Kidney (tissue), 14 donors: ENCODE measurements around the gene TNRC6C. TPM values are rescaled to one million over a fixed set of nuclear protein-coding genes. Genes with fewer than 3 reads are reported as not detected.

Experiments used
- DNase-seq, 5 donors: peaks; one replicate each; pipeline ENCODE4 v3.0.0-alpha.2; 2013 to 2020
- FAIRE-seq: peaks from 2 replicates; lab custom pipeline; 2012; peaks lifted over from hg19 to GRCh38; lab: Jason Lieb, UNC
- H3K27ac ChIP-seq, 2 donors: one replicate each; pipeline ENCODE4 v1.7.0; 2013; ENCODE audit warnings: low read depth in 2 of 2, low read length in 2 of 2, inconsistent platforms in 1 of 2
- H3K27me3 ChIP-seq: one replicate; pipeline ENCODE4 v1.7.1; 2013; ENCODE audit warnings: low read length, inconsistent platforms; ENCODE audit not compliant: control insufficient read depth, insufficient read depth
- H3K36me3 ChIP-seq, 3 donors: one replicate each; pipeline versions ENCODE4 v1.7.0 to v1.7.1; 2013; ENCODE audit warnings: low read length in 3 of 3, control low read depth in 1 of 3, inconsistent platforms in 1 of 3; ENCODE audit not compliant: insufficient read depth in 3 of 3, control insufficient read depth in 2 of 3
- H3K4me1 ChIP-seq, 3 donors: one replicate each; pipeline versions ENCODE4 v1.7.0 to v1.7.1; 2013; ENCODE audit warnings: low read length in 3 of 3, inconsistent platforms in 1 of 3, low read depth in 1 of 3; ENCODE audit not compliant: control insufficient read depth in 2 of 3, insufficient read depth in 2 of 3
- H3K4me3 ChIP-seq, 3 donors: one replicate each; pipeline versions ENCODE4 v1.7.0 to v1.8.1; 2013; ENCODE audit warnings: low read length in 3 of 3, control low read depth in 1 of 3, inconsistent platforms in 1 of 3
- H3K9ac ChIP-seq, 3 donors: one replicate each; pipeline versions ENCODE4 v1.7.0 to v1.7.1; 2013; ENCODE audit warnings: low read length in 3 of 3, control low read depth in 1 of 3, inconsistent platforms in 1 of 3
- H3K9me3 ChIP-seq, 3 donors: one replicate each; pipeline versions ENCODE4 v1.7.0 to v1.7.1; 2013; ENCODE audit warnings: low read length in 3 of 3, control low read depth in 1 of 3, inconsistent platforms in 1 of 3; ENCODE audit not compliant: control insufficient read depth in 2 of 3, insufficient read depth in 1 of 3
- intact Hi-C: fragments of 100-400 bp; cut with DNase I; formaldehyde crosslinking; loops from one replicate; pipeline ENCODE4 v1.11.1; 2022
- polyA plus RNA-seq: library from polyadenylated mRNA; stranded (reverse); fragments of 350-450 nt; fragmentation: Illumina TruSeq; extraction: RNeasy Lipid Tissue Mini Kit (QIAGEN cat#74804); gene quantifications from one replicate; pipeline ENCODE4 v1.2.3, GENCODE V29; 2014; ENCODE audit warnings: low read depth, low replicate concordance; ENCODE audit not compliant: insufficient read depth
- total RNA-seq: library from RNA; stranded (reverse); fragmentation: NEBNext Ultra II Directional; extraction: Animal tissue kit (Norgen Biotek cat#: 25700); gene quantifications from one replicate; pipeline ENCODE4 v1.2.1, GENCODE V29; 2021
- TF ChIP-seq, protein P1 (sequence below): IDR thresholded peaks from 3 replicates; pipeline ENCODE4 v1.5.1; 2012; ENCODE audit warnings: mild to moderate bottlenecking, moderate library complexity, borderline replicate concordance; ENCODE audit not compliant: insufficient read depth; ENCODE audit errors: extremely low read depth
- donor health status: control.
- donor health status: control.
- donor health status: control.
- donor health status: control.
- donor health status: control.
- donor health status: DM: yes; HTN: yes; CAD: no.
- donor health status: Normal renal cell carcinoma (clear cell type).

The TNRC6C gene
- total and polyA plus RNA-seq, 2 donors from 2014 or later = 1.9 to 29.4 TPM

DNA sequence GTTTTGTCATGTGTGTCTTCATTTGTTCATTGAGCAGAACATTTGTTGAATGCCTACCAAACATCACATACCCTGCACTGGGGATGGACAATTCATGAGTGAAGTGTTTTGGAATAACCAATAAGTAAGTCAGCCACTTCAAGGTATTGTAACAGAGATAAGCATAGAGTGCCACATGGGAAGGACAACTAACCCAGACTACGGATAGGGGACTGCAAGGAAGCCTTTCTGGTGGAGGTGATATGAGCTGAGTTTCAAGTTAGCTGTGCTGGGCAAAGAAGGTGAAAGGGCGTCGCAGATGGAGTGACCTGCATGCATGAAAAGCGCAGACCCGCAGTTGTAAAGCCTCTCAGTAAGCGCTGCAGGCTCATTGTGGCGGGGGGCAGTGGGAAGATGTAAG, 78.8 kb downstream of the TNRC6C start:
- Histone ChIP-seq H3K4me3 (no peak overlapping the region), H3K9ac (no peak overlapping the region), H3K27ac (no peak overlapping the region), H3K9me3 (no peaks in the 10 kb centered on the region), H3K27me3 (no peaks in the 10 kb centered on the region), H3K36me3 (peaks cover 2 to 11% (median 6%) of the 10 kb centered on the region in 3 donors), H3K4me1 (peaks cover 0 to 3% (median 0%) of the 10 kb centered on the region in 3 donors)
- intact Hi-C loops = no loop called here
- TF ChIP-seq, protein P1, sequence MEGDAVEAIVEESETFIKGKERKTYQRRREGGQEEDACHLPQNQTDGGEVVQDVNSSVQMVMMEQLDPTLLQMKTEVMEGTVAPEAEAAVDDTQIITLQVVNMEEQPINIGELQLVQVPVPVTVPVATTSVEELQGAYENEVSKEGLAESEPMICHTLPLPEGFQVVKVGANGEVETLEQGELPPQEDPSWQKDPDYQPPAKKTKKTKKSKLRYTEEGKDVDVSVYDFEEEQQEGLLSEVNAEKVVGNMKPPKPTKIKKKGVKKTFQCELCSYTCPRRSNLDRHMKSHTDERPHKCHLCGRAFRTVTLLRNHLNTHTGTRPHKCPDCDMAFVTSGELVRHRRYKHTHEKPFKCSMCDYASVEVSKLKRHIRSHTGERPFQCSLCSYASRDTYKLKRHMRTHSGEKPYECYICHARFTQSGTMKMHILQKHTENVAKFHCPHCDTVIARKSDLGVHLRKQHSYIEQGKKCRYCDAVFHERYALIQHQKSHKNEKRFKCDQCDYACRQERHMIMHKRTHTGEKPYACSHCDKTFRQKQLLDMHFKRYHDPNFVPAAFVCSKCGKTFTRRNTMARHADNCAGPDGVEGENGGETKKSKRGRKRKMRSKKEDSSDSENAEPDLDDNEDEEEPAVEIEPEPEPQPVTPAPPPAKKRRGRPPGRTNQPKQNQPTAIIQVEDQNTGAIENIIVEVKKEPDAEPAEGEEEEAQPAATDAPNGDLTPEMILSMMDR = no peak
- DNase-seq = no peak
- FAIRE-seq = no peak

DNA sequence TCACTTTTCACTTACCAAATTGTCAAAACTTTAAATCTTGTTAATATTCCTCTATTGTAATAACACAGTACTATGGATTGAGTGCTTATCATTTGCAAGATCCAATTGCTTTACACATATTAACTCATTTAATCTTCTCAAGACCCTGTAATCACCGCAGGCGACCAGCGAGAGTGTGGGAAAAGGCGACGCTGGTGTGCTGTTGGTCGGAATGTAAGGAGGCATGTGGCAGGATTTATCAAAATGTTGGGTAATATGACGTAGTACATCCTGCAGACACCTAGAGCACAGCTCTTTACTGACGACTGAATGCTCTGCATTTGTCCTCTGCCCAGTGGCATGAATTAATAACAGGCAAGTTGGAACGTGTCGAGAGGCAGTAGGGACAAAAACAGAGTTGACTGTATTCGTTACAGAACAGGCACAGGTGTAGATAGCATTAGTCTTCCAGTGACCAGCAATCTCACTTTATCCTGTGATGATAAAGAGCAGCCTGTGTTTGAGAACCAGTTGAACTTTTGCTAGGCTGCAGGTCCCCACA, 80.3 kb downstream of the TNRC6C start:
- DNase-seq (no peak), FAIRE-seq (no peak)
- TF ChIP-seq, protein P1 = no peak

DNA sequence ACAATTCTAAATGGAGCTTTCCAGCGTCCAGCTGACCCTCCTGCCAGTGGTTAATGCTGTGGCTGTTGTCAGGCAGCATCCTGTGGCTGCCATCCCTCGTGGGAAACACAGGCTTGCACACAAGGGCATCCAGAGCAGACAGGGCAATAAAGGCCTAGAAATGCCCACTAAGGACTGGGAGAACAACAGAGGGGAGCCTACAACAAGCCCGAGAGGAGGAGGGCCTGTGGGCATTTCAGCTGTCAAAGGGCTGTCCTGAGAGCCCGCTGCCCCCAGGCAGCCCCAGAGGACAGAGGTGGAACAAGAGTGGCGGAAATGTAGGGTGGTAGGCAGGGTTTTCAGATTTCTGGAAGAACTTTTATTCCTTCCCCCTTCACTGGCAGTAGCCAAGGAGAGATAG, 81.1 kb downstream of the TNRC6C start:
- H3K9me3 ChIP-seq = no peaks in the 10 kb centered on the region
- TF ChIP-seq, protein P1 = no peak
- no peak for DNase-seq
- no peaks in the 10 kb centered on the region for H3K27me3 ChIP-seq
- intact Hi-C loops = no loop called here
- no peak overlapping the region for H3K9ac ChIP-seq
- FAIRE-seq = no peak
- H3K27ac ChIP-seq = no peak overlapping the region
- H3K36me3 ChIP-seq = peaks cover 2 to 11% (median 6%) of the 10 kb centered on the region in 3 donors
- peaks cover 0 to 3% (median 0%) of the 10 kb centered on the region in 3 donors for H3K4me1 ChIP-seq
- no peak overlapping the region for H3K4me3 ChIP-seq

More for the DNA sequence above, 80.3 kb downstream of the TNRC6C start:
- intact Hi-C loops = no loop called here
- H3K9ac ChIP-seq = no peak overlapping the region
- H3K9me3 ChIP-seq = no peaks in the 10 kb centered on the region
- H3K4me1 ChIP-seq = peaks cover 0 to 3% (median 0%) of the 10 kb centered on the region in 3 donors
- H3K27ac ChIP-seq = no peak overlapping the region
- peaks cover 2 to 11% (median 6%) of the 10 kb centered on the region in 3 donors for H3K36me3 ChIP-seq
- H3K4me3 ChIP-seq = no peak overlapping the region
- H3K27me3 ChIP-seq = no peaks in the 10 kb centered on the region
